GM21423 (cell line): ENCODE results near the gene TGM2.
"Not testable (repeated sequence)": the region's sequence is repeated elsewhere in the genome, so short reads cannot be mapped to it uniquely, and the experiment has no call there.

Source experiments
- ATAC-seq: cut with Tn5 transposase; IDR thresholded peaks from one replicate; pipeline ENCODE4 v1.9.1; 2021; ENCODE audit warnings: mild to moderate bottlenecking, moderate library complexity; ENCODE audit not compliant: unreplicated experiment

TGM2 gene

GRCh38 chr20:38104285-38104684, 60.8 kb downstream of the TGM2 start:
- no peak for ATAC-seq

DNA sequence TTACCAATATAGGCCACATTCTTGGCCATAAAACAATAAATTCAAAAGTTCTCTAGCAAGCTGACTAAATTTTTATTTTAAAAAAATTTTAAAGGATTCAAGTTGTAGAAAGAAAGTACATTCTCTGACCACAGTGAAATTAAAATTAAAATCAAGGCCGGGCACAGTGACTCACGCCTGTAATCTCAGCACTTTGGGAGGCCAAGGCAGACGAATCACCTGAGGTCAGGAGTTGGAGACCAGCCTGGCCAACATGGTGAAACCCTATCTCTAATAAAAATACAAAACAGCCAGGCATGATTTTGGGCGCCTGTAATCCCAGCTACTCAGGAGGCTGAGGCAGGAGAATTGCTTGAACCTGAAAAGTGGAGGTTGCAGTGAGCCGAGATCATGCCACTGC, 62.9 kb downstream of the TGM2 start:
- not testable (repeated sequence) for ATAC-seq

DNA sequence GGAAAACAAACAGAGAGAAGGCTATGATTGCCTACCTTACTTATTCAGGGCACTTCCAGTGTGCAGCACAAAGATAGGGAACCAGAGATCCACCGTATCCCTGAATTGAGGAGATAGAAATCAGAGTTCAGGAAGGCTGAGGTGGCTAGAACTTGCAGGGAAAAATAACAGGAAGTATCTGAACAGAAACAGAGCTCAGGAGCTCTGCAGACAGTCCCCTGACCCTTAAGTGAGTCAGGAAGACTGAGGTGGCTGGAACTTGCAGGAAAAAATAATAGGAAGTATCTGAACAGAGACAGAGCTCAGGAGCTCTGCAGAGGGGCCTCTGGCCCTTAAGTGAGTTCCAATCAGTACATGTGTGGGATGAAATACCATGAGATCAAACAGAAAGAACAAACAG, 66.1 kb downstream of the TGM2 start:
- ATAC-seq, result no peak

DNA sequence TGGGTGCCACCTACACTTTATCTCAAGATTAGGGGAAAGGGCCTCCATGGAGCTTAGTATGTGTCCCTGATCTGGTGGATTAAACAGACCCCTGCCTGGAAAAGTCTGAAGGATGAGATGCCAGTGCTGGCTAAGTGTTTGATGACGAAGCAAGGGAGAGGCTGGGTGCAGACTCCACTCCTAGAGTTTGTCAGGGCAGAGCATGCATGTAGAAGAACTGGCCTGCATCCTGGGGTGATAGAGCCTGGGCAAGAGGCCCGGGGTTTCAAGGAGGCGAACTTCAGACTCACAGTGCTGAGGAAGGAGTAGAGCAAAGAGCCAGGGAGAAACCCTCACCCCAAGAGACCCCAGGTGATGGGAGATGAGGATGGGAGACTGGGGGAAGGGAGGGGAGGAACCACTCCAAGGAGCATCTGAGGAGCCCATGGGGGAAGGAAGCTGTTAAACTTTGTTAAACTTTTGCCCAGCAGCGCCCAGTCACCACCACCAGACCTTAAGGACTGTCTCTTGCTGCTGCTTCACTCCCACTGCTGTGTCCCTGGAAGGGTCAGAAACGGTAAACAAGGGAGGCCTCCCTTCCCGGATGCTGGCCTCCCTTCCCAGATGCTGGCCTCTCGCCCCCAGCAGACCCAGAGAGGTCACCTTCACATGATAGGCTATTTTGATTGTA, 69.9 kb downstream of the TGM2 start:
- no peak for ATAC-seq

DNA sequence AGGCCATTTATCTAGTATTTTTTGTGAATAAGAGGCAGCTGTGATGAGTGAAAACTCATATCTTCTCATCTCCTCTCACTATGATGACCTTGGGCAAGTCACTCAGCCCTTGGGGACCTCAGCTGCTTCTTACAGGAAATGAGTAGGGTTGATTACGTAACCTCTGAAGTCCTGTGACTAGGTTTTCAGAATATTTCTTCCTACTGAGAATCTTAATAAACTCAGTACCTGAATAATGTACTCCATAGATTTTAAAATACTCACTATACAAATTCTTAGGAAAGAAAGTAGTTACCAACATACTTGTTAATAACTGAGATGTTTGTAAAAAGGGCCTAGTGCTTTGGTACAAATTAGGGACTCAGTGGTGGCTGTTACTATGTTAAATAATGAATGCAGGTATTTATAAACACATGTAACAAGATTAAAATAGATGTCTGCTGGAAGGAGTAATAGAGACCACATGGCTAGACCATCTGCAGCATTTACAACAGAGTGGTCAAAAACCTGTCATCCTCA, 70.6 kb downstream of the TGM2 start:
- ATAC-seq, result peak; percentile 65

DNA sequence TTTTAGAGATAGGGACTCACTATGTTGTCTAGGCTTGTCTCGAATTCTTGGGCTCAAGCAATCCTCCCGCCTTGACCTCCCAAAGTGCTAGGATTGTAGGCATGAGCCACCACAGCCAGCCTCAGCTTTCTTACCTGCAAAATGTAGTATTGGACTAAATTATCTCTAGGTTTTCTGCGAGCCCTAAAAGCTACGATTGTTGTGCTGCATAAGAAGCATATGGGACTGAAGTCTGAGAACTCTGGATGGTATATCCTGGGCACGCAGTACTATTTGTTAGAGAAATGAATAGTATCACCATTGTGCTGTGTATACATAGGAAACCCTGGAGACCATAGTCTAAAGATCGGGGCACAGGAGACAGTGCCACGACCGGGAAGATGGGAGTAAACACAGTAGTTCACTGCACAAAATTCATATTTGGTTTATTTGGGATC, 71.4 kb downstream of the TGM2 start:
- no peak for ATAC-seq

- no peak for ATAC-seq
Measured at GRCh38 chr20:38092915-38093314, 72.2 kb downstream of the TGM2 start.

- ATAC-seq, result no peak
Measured at GRCh38 chr20:38092260-38092857, 72.7 kb downstream of the TGM2 start.

GRCh38 chr20:38091441-38092216, 73.4 kb downstream of the TGM2 start:
- ATAC-seq, result no peak

- ATAC-seq, result no peak
Measured at GRCh38 chr20:38090061-38090460, 75.0 kb downstream of the TGM2 start.

- no peak for ATAC-seq
Measured at GRCh38 chr20:38089500-38089899, 75.6 kb downstream of the TGM2 start.

DNA sequence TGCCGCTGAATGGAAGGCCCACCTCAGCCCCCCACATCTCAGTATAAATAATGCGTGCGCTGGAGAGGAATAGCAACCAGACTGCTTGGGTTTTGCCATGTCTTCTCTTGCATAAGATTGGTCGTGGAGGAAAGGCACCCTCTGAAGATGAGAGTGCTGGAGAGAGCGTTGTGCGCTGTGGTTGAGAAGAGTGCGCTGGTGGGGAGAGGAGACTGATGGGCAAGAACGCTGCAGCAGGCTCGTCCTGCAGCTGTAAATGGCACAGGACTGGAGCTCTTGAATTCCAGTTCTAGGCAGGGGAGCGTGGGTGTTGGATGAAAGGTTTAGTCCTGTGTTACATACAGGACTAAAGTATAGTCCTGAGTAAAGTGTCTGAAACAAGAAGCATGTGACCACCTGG, 80.0 kb downstream of the TGM2 start:
- no peak for ATAC-seq

DNA sequence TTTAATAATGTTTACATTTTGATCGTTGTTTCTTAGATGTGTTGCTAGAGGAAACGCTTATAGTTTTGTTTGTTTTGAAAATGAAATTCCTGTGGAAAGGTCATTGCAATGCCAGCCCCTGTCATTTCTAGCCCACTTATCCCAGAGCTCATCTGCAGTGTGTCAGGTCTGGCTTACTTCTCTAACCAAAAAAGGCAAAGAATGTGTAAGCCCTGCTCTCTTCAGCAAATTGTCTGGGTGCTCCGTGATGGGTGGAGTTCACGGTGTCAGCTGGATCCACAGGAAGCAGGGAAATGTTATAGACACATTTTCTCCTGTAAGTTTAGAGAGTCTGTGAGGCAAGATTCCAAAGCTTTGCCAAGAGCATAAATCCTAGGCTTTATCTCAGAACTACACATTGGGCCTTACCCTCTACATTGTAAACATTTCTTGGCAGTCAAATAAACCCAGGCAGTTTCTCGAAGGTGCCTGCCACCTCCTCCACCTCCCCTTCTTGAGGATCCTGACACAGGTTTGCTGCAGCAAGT, 80.6 kb downstream of the TGM2 start:
- no peak for ATAC-seq

DNA sequence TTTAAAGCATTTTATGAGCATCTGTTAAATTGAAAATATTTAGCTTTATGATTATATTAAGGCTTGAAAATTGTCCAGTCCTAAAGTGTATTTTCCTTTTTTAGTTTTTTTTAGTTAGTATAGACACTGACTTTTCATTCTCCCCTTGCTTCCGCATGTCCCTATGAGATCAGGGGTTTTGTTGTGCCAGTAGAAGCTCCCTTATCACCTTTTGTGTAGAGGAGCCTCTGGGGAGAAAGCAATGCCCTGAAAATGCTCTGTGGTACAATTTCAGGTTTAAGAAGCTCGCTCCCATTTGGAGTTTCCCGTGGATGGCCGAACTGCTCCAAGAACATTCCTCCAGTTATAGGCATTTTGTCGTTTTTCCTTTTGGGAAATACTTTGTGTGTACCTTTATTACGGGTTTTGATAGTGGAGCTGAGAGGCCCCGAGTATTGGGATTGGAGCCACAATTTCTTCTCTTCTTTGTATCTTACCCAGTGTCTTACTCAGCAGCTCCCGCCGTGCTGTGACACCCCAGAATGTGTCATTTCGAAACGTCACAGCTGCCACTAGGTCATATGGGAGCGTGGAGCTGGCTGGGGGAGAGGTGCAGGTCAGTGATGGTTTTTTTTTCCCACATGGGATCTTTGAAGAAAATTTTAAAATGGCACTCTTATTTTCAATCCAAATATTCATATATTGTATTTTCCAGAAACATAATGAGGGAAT, 81.6 kb downstream of the TGM2 start:
- no peak for ATAC-seq

GRCh38 chr20:38082894-38083293, 82.2 kb downstream of the TGM2 start:
- ATAC-seq, result no peak

DNA sequence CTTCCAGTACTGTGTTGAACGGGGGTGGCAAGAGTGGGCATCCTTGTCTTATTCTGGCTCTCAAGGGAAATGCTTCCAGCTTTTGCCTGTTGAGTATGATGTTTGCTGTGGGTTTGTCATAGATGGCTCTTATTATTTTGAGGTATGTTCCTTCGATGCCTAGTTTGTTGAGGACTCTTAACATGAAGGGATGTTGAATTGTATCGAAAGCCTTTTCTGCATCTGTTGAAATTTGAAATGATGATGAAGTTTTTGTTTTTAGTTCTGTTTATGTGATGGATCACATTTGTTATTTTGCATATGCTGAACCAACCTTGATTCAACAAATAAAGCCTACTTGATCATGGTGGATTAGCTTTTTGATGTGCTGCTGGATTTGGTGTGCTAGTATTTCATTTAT, 83.5 kb downstream of the TGM2 start:
- ATAC-seq, result no peak

- no peak for ATAC-seq
Measured at GRCh38 chr20:38079353-38079752, 85.7 kb downstream of the TGM2 start.

DNA sequence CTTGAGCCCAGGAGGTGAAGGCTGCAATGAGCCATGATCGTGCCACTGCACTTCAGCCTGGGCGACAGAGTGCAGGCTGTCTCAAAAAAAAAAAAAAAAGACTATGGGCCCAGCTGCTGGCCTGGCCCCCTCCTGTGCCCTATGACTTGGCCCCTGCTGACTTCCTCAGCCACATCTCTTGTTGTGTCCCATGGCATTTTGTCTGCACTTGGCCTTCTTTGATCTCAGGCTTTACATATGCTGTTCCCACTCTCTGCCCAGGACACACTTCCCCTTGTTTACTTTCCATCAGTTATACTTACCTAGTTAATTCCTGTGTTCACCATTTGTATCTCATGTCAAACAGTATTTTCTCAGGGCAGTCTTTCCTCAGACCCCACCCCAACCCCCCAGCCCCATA, 87.0 kb downstream of the TGM2 start:
- no peak for ATAC-seq
